Measurements from ENCODE around the gene NEUROD2.

The NEUROD2 gene

GRCh38 chr17:39601758-39602532, 5.8 kb downstream of the NEUROD2 start:
- Histone ChIP-seq H3K36me3 (replicated peaks; ENCODE audit: insufficient read depth, low read length) (no peaks in the 10 kb centered on the region), H3K79me2 (ENCODE audit: low read length) (no peaks in the 10 kb centered on the region), H2AFZ (ENCODE audit: low read length) (no peak overlapping the region), H3K9me3 (replicated peaks; ENCODE audit: insufficient read depth, low read length) (no peaks in the 10 kb centered on the region), H4K20me1 (ENCODE audit: insufficient read depth, low read length) (no peaks in the 10 kb centered on the region), H3K4me1 (ENCODE audit: low read length) (no peaks in the 10 kb centered on the region), H3K27ac (ENCODE audit: low read length) (no peak overlapping the region), H3K4me3 (ENCODE audit: low read length) (no peak overlapping the region), H3K9me2 (replicated peaks; ENCODE audit: insufficient read depth, low read length) (no peaks in the 10 kb centered on the region), H3K4me2 (ENCODE audit: low read depth, low read length) (no peak overlapping the region), H3K9ac (ENCODE audit: low read length) (no peak overlapping the region), H3K27me3 (replicated peaks; ENCODE audit: insufficient read depth, low read length) (peaks cover 98% of the 10 kb centered on the region), H3F3A (ENCODE audit: insufficient read depth, low read length) (no peaks in the 10 kb centered on the region)
- no peak for DNase-seq
- TF ChIP-seq CTCF (IDR thresholded peaks at IDR 0.05; ENCODE audit: low read length) (no peak), EZH2 (optimal IDR thresholded peaks at IDR 0.05; ENCODE audit: low read depth, low read length) (no peak), EZH2phosphoT487 (IDR thresholded peaks at IDR 0.05; ENCODE audit: low read length) (no peak)

- no peak overlapping the region for H3K27ac ChIP-seq (ENCODE audit: low read length)
- no peaks in the 10 kb centered on the region for H3K9me2 ChIP-seq (replicated peaks; ENCODE audit: insufficient read depth, low read length)
- peaks cover 98% of the 10 kb centered on the region for H3K27me3 ChIP-seq (replicated peaks; ENCODE audit: insufficient read depth, low read length)
- H2AFZ ChIP-seq (ENCODE audit: low read length): no peak overlapping the region
- no peaks in the 10 kb centered on the region for H3K4me1 ChIP-seq (ENCODE audit: low read length)
- H4K20me1 ChIP-seq (ENCODE audit: insufficient read depth, low read length): no peaks in the 10 kb centered on the region
- H3K36me3 ChIP-seq (replicated peaks; ENCODE audit: insufficient read depth, low read length): no peaks in the 10 kb centered on the region
- H3K79me2 ChIP-seq (ENCODE audit: low read length): no peaks in the 10 kb centered on the region
- TF ChIP-seq EZH2phosphoT487 (IDR thresholded peaks at IDR 0.05; ENCODE audit: low read length) (no peak), EZH2 (optimal IDR thresholded peaks at IDR 0.05; ENCODE audit: low read depth, low read length) (no peak), CTCF (IDR thresholded peaks at IDR 0.05; ENCODE audit: low read length) (no peak)
- no peak overlapping the region for H3K4me3 ChIP-seq (ENCODE audit: low read length)
- H3K4me2 ChIP-seq (ENCODE audit: low read depth, low read length): no peak overlapping the region
- no peaks in the 10 kb centered on the region for H3F3A ChIP-seq (ENCODE audit: insufficient read depth, low read length)
- no peaks in the 10 kb centered on the region for H3K9me3 ChIP-seq (replicated peaks; ENCODE audit: insufficient read depth, low read length)
- no peak overlapping the region for H3K9ac ChIP-seq (ENCODE audit: low read length)
- DNase-seq: no peak
These were observed 6.6 kb downstream of the NEUROD2 start for GRCh38 chr17:39600997-39601597.

GRCh38 chr17:39600288-39600996, 7.3 kb downstream of the NEUROD2 start:
- peaks cover 100% of the 10 kb centered on the region for H3K27me3 ChIP-seq (replicated peaks; ENCODE audit: insufficient read depth, low read length)

More at GRCh38 chr17:39600288-39600996, 7.3 kb downstream of the NEUROD2 start:
- TF ChIP-seq EZH2phosphoT487 (IDR thresholded peaks at IDR 0.05; ENCODE audit: low read length) (no peak), CTCF (IDR thresholded peaks at IDR 0.05; ENCODE audit: low read length) (no peak), EZH2 (optimal IDR thresholded peaks at IDR 0.05; ENCODE audit: low read depth, low read length) (no peak)
- H3K4me3 ChIP-seq (ENCODE audit: low read length): no peak overlapping the region
- no peaks in the 10 kb centered on the region for H3K79me2 ChIP-seq (ENCODE audit: low read length)
- DNase-seq: no peak
- H3K36me3 ChIP-seq (replicated peaks; ENCODE audit: insufficient read depth, low read length): no peaks in the 10 kb centered on the region
- no peaks in the 10 kb centered on the region for H3F3A ChIP-seq (ENCODE audit: insufficient read depth, low read length)
- H3K4me1 ChIP-seq (ENCODE audit: low read length): no peaks in the 10 kb centered on the region
- H3K27ac ChIP-seq (ENCODE audit: low read length): no peak overlapping the region
- no peak overlapping the region for H3K9ac ChIP-seq (ENCODE audit: low read length)
- no peak overlapping the region for H3K4me2 ChIP-seq (ENCODE audit: low read depth, low read length)
- no peaks in the 10 kb centered on the region for H3K9me2 ChIP-seq (replicated peaks; ENCODE audit: insufficient read depth, low read length)
- no peak overlapping the region for H2AFZ ChIP-seq (ENCODE audit: low read length)
- H4K20me1 ChIP-seq (ENCODE audit: insufficient read depth, low read length): no peaks in the 10 kb centered on the region
- H3K9me3 ChIP-seq (replicated peaks; ENCODE audit: insufficient read depth, low read length): no peaks in the 10 kb centered on the region

All from MM.1S (cell line).